ENCODE results near the gene GCM1. TPM values are rescaled to one million over a fixed set of nuclear protein-coding genes. Genes with fewer than 3 reads are reported as not detected.

The GCM1 gene
- total and polyA plus RNA-seq, 9 donors: not detected

- 68 to 78% (median 74%) methylated on average over 3 of the region's 3 CpGs for WGBS, 3 donors
- no peaks in the 10 kb centered on the region for H3K4me1 ChIP-seq (ENCODE audit: insufficient read depth)
- intact Hi-C loops (cut with DNase I): no loop called here
Observed at GRCh38 chr6:53136000-53136609, 12.5 kb downstream of the GCM1 start.

GRCh38 chr6:53134601-53135235 is 13.9 kb downstream of the GCM1 start:
- Histone ChIP-seq H3K9me3 (no peaks in the 10 kb centered on the region), H3K36me3 (no peaks in the 10 kb centered on the region), H3K4me3 (no peak overlapping the region), H3K4me1 (ENCODE audit: insufficient read depth) (no peaks in the 10 kb centered on the region), H3K27me3 (no peaks in the 10 kb centered on the region), H3K27ac (no peak overlapping the region)
- TF ChIP-seq, protein P1, sequence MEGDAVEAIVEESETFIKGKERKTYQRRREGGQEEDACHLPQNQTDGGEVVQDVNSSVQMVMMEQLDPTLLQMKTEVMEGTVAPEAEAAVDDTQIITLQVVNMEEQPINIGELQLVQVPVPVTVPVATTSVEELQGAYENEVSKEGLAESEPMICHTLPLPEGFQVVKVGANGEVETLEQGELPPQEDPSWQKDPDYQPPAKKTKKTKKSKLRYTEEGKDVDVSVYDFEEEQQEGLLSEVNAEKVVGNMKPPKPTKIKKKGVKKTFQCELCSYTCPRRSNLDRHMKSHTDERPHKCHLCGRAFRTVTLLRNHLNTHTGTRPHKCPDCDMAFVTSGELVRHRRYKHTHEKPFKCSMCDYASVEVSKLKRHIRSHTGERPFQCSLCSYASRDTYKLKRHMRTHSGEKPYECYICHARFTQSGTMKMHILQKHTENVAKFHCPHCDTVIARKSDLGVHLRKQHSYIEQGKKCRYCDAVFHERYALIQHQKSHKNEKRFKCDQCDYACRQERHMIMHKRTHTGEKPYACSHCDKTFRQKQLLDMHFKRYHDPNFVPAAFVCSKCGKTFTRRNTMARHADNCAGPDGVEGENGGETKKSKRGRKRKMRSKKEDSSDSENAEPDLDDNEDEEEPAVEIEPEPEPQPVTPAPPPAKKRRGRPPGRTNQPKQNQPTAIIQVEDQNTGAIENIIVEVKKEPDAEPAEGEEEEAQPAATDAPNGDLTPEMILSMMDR (IDR thresholded peaks at IDR 0.05): no peak
- no peak for TF ChIP-seq EP300 (IDR thresholded peaks at IDR 0.05)
- TF ChIP-seq POLR2A (IDR thresholded peaks at IDR 0.05): no peak
- whole genome bisulfite sequencing, 3 donors: 23 to 39% (median 26%) methylated on average over 8 of the region's 8 CpGs
- no peak for DNase-seq
- intact Hi-C loops (cut with DNase I): no loop called here

More at GRCh38 chr6:53136000-53136609, 12.5 kb downstream of the GCM1 start:
- no peak for DNase-seq
- TF ChIP-seq, protein P1 (IDR thresholded peaks at IDR 0.05): no peak
- no peak for TF ChIP-seq POLR2A (IDR thresholded peaks at IDR 0.05)
- TF ChIP-seq EP300 (IDR thresholded peaks at IDR 0.05): no peak
- Histone ChIP-seq H3K36me3 (no peaks in the 10 kb centered on the region), H3K9me3 (no peaks in the 10 kb centered on the region), H3K27me3 (no peaks in the 10 kb centered on the region), H3K27ac (no peak overlapping the region), H3K4me3 (no peak overlapping the region)

- no peaks in the 10 kb centered on the region for H3K27me3 ChIP-seq
- no peaks in the 10 kb centered on the region for H3K9me3 ChIP-seq
- TF ChIP-seq POLR2A (IDR thresholded peaks at IDR 0.05) (no peak), EP300 (IDR thresholded peaks at IDR 0.05) (no peak)
- TF ChIP-seq, protein P1 (IDR thresholded peaks at IDR 0.05): no peak
- intact Hi-C loops (cut with DNase I): no loop called here
- 78 to 88% (median 85%) methylated on average over 16 of the region's 16 CpGs for WGBS, 3 donors
- no peak for DNase-seq
- no peaks in the 10 kb centered on the region for H3K36me3 ChIP-seq
- no peak overlapping the region for H3K27ac ChIP-seq
- H3K4me3 ChIP-seq: no peak overlapping the region
- no peaks in the 10 kb centered on the region for H3K4me1 ChIP-seq (ENCODE audit: insufficient read depth)
Observed at GRCh38 chr6:53133961-53134360, 14.7 kb downstream of the GCM1 start.

DNA sequence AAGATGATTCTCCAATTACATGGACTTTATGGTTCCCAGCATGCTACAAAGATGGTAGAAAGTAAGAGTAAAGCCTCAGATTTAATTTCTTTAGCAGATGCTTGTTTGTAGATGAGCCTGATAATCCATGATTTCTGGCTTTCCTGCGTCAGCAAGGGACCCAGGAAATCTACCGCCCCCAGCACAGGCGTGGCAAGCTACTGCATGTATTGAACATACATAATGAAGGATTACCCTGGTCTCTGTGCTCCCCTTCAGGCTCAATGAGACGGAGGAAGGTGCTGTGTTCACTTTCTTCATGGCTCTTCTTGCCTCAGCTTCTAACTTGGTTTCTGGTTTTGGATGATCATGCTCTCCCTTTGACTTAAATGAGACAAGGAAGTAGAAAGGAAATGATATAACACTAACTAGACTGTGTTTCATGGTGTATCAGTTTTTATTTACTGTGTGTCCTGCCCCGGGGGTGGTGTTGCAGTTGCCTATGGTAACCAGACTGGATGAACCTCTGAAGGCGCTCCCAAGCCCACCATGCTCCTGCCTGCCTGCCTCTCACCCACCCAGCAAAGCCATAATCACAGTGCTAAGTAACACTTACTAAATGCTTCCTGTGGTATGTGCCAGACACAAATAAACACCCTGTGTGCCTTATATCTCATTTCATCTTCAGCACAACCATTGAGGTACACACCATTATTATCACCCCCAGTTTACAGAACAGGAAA is 17.9 kb downstream of the GCM1 start:
- DNase-seq: no peak
- 79 to 86% (median 81%) methylated on average over 6 of the region's 6 CpGs for WGBS, 3 donors
- TF ChIP-seq POLR2A (IDR thresholded peaks at IDR 0.05) (no peak), EP300 (IDR thresholded peaks at IDR 0.05) (no peak)
- TF ChIP-seq, protein P1 (IDR thresholded peaks at IDR 0.05): no peak
- Histone ChIP-seq H3K4me1 (ENCODE audit: insufficient read depth) (no peaks in the 10 kb centered on the region), H3K36me3 (no peaks in the 10 kb centered on the region), H3K4me3 (no peak overlapping the region), H3K9me3 (no peaks in the 10 kb centered on the region), H3K27ac (no peak overlapping the region), H3K27me3 (no peaks in the 10 kb centered on the region)
- intact Hi-C loops (cut with DNase I): no loop called here
